GM12878 (cell line): ENCODE measurements around the gene NOC4L. TPM values are rescaled to one million over a fixed set of nuclear protein-coding genes. Genes with fewer than 3 reads are reported as not detected.

ENCODE experiments used
- ATAC-seq: fragments of 200-7000 bp; cut with Tn5 transposase; 3 replicates; pipeline ENCODE4 v1.9.1; 2020; ENCODE audit warnings: mild to moderate bottlenecking, moderate library complexity
- BruUV-seq: library from RNA; stranded (reverse); fragments of 400-500 nt; replicated peaks from 2 replicates; lab custom pipeline; 2021; lab: Mats Ljungman, UMichigan
- CTCF ChIA-PET: fragments of 300-600 bp; sonication (Branson Sonifier 250); formaldehyde crosslinking; extraction: SDS; loops from one replicate; lab custom pipeline; 2021; ENCODE audit warnings: inconsistent platforms; lab: Yijun Ruan, JAX
- POLR2A ChIA-PET: fragments of 350-600 bp; formaldehyde crosslinking; extraction: SDS; loops from one replicate; lab custom pipeline; 2021; ENCODE audit warnings: inconsistent platforms; lab: Charles Lee
- RAD21 ChIA-PET: fragments of 300-600 bp; sonication (Branson Sonifier 250); formaldehyde crosslinking; loops from one replicate; lab custom pipeline; 2023; ENCODE audit warnings: antibody characterized with exemption; ENCODE audit not compliant: unreplicated experiment; lab: Charles Lee
- SMC1A ChIA-PET: fragments of 300-600 bp; sonication (Branson Sonifier 250); formaldehyde crosslinking; loops from one replicate; lab custom pipeline; 2023; ENCODE audit not compliant: unreplicated experiment, uncharacterized antibody; lab: Charles Lee
- DNase-seq: peaks from one replicate; pipeline ENCODE4 v3.0.0-alpha.2; 2011; ENCODE audit warnings: low read depth, low spot score
- FAIRE-seq: peaks from 3 replicates; lab custom pipeline; 2011; peaks lifted over from hg19 to GRCh38; lab: Jason Lieb, UNC
- H2AFZ ChIP-seq: 2 replicates; pipeline ENCODE4 v1.6.0; 2011; ENCODE audit warnings: low read depth, low read length, control low read depth; ENCODE audit not compliant: control insufficient read depth
- H3K27ac ChIP-seq: 2 replicates; pipeline ENCODE4 v1.5.1; 2011; ENCODE audit warnings: control low read depth; ENCODE audit not compliant: control insufficient read depth, insufficient read depth
- H3K27me3 ChIP-seq, 2 experiments: replicated peaks in 1 of 2; 2 replicates each; pipeline versions ENCODE4 v1.6.0 to v1.6.1; 2011; ENCODE audit warnings: low read length in 1 of 2; ENCODE audit not compliant: control insufficient read depth in 2 of 2, insufficient read depth in 2 of 2
- H3K36me3 ChIP-seq, 2 experiments: 2 replicates each; pipeline ENCODE4 v1.5.1; 2011; ENCODE audit warnings: low read length in 1 of 2; ENCODE audit not compliant: control insufficient read depth in 2 of 2, insufficient read depth in 2 of 2
- H3K4me1 ChIP-seq: 2 replicates; pipeline ENCODE4 v1.6.1; 2011; ENCODE audit warnings: mild to moderate bottlenecking, low read length, moderate library complexity, mixed read lengths; ENCODE audit not compliant: control insufficient read depth, insufficient read depth
- H3K4me2 ChIP-seq: 2 replicates; pipeline ENCODE4 v1.6.0; 2011; ENCODE audit warnings: control low read depth; ENCODE audit not compliant: control insufficient read depth, insufficient read depth
- H3K4me3 ChIP-seq: fragments of 200-600 bp; sonication (generic); 2 replicates; pipeline ENCODE4 v1.5.1; 2016
- H3K79me2 ChIP-seq: 2 replicates; pipeline ENCODE4 v1.6.0; 2011; ENCODE audit warnings: low read length; ENCODE audit not compliant: control insufficient read depth, insufficient read depth
- H3K9ac ChIP-seq: 2 replicates; pipeline ENCODE4 v1.8.0; 2011; ENCODE audit warnings: low read length, control low read depth, mixed read lengths; ENCODE audit not compliant: control insufficient read depth, insufficient read depth
- H3K9me3 ChIP-seq: replicated peaks from 3 replicates; pipeline ENCODE4 v1.5.1; 2011; ENCODE audit warnings: mild to moderate bottlenecking, low read length; ENCODE audit not compliant: control insufficient read depth, insufficient read depth
- H4K20me1 ChIP-seq: 2 replicates; pipeline ENCODE4 v1.6.0; 2011; ENCODE audit not compliant: control insufficient read depth, insufficient read depth
- ATF2 ChIP-seq: IDR thresholded peaks from 2 replicates; pipeline ENCODE4 v1.6.1; 2012; ENCODE audit warnings: low read length, inconsistent platforms
- DPF2 ChIP-seq: fragments of 450-650 bp; IDR thresholded peaks from 2 replicates; pipeline ENCODE4 v1.6.1; 2017; ENCODE audit warnings: mild to moderate bottlenecking
- JUNB ChIP-seq: IDR thresholded peaks from 2 replicates; pipeline ENCODE4 v1.6.1; 2016; ENCODE audit warnings: antibody characterized with exemption, mild to moderate bottlenecking
- KAT2A ChIP-seq: conservative IDR thresholded peaks from 2 replicates; pipeline ENCODE4 v1.6.1; 2011; ENCODE audit warnings: low read depth, low read length; ENCODE audit not compliant: control insufficient read depth
- MLLT1 ChIP-seq: fragments of 450-650 bp; IDR thresholded peaks from 2 replicates; pipeline ENCODE4 v1.6.1; 2016; ENCODE audit warnings: mild to moderate bottlenecking
- NFXL1 ChIP-seq: fragments of 450-650 bp; IDR thresholded peaks from 2 replicates; pipeline ENCODE4 v1.6.1; 2017; ENCODE audit warnings: antibody characterized with exemption, mild to moderate bottlenecking, borderline replicate concordance
- POLR2A ChIP-seq: IDR thresholded peaks from 2 replicates; pipeline ENCODE4 v1.6.1; 2011; ENCODE audit warnings: low read depth, mild to moderate bottlenecking, low read length
- STAT1 ChIP-seq: fragments of 450-650 bp; conservative IDR thresholded peaks from 2 replicates; pipeline ENCODE4 v1.6.1; 2014; ENCODE audit warnings: antibody characterized with exemption, mild to moderate bottlenecking
- TAF1 ChIP-seq: IDR thresholded peaks from 2 replicates; pipeline ENCODE4 v1.6.1; 2011; ENCODE audit warnings: mild to moderate bottlenecking, low read depth, low read length, borderline replicate concordance
- TBL1XR1 ChIP-seq: IDR thresholded peaks from 2 replicates; pipeline ENCODE4 v1.6.1; 2012; ENCODE audit warnings: low read depth, low read length, improper control_type of control experiment
- ZNF217 ChIP-seq: fragments of 450-650 bp; IDR thresholded peaks from 2 replicates; pipeline ENCODE4 v1.6.1; 2017; ENCODE audit warnings: antibody characterized with exemption, mild to moderate bottlenecking
- ZNF592 ChIP-seq: fragments of 450-650 bp; IDR thresholded peaks from 2 replicates; pipeline ENCODE4 v1.6.1; 2017; ENCODE audit warnings: mild to moderate bottlenecking, moderate library complexity
- WGBS: methylation state at CpG from one replicate; pipeline ENCODE4 v1.1.6; 2016; ENCODE audit warnings: low lambda C conversion rate; ENCODE audit not compliant: insufficient replicate concordance, insufficient coverage; ENCODE audit errors: missing lambda C conversion rate; 5-methylcytosine and 5-hydroxymethylcytosine counted together
- in situ Hi-C: fragments of 300-500 bp; cut with MboI; formaldehyde crosslinking; loops from 9 replicates; pipeline ENCODE4 v1.14.3; 2018; ENCODE audit warnings: mixed read lengths
- intact Hi-C: fragments of 100-400 bp; cut with micrococcal nuclease; formaldehyde crosslinking; loops from one replicate; pipeline ENCODE4 v1.14.2; 2022; ENCODE audit not compliant: unreplicated experiment
- polyA plus RNA-seq, 11 experiments: library from polyadenylated mRNA; depleted of rRNA in 4 of 11; unstranded in 6 of 11; stranded (reverse) in 5 of 11; fragments of >200 nt; fragmentation: Nextera tagmentation in 4 of 11; fragmentation: Illumina TruSeq in 1 of 11; extraction: Ambion mirVana in 4 of 11; extraction: Trizol in 1 of 11; gene quantifications; 1 replicate in 1 of 11; 2 replicates in 10 of 11; pipeline versions ENCODE4 v1.2.1 to v1.2.3, GENCODE V29; 2011 to 2016; ENCODE audit warnings: inconsistent platforms in 2 of 11, missing spikeins in 2 of 11, low read depth in 1 of 11
- total RNA-seq, 4 experiments: library from RNA; depleted of rRNA in 3 of 4; stranded (reverse); fragments of >200 nt in 3 of 4; fragmentation: Illumina TruSeq in 1 of 4; extraction: Trizol in 1 of 4; gene quantifications; 2 replicates each; pipeline versions ENCODE4 v1.2.1 to v1.2.3, GENCODE V29; 2013 to 2021
- TF ChIP-seq, protein P1 (sequence below): fragments of 150-350 bp; IDR thresholded peaks from 2 replicates; pipeline ENCODE4 v1.6.1; 2016; ENCODE audit warnings: low read depth, low read length

NOC4L gene
- total and polyA plus RNA-seq, 10 of the 15 experiments (the other 5 are each of a cell fraction or from before 2014, with no cell fraction given) = 0.72 to 68.2 (median 15.2) TPM

DNA sequence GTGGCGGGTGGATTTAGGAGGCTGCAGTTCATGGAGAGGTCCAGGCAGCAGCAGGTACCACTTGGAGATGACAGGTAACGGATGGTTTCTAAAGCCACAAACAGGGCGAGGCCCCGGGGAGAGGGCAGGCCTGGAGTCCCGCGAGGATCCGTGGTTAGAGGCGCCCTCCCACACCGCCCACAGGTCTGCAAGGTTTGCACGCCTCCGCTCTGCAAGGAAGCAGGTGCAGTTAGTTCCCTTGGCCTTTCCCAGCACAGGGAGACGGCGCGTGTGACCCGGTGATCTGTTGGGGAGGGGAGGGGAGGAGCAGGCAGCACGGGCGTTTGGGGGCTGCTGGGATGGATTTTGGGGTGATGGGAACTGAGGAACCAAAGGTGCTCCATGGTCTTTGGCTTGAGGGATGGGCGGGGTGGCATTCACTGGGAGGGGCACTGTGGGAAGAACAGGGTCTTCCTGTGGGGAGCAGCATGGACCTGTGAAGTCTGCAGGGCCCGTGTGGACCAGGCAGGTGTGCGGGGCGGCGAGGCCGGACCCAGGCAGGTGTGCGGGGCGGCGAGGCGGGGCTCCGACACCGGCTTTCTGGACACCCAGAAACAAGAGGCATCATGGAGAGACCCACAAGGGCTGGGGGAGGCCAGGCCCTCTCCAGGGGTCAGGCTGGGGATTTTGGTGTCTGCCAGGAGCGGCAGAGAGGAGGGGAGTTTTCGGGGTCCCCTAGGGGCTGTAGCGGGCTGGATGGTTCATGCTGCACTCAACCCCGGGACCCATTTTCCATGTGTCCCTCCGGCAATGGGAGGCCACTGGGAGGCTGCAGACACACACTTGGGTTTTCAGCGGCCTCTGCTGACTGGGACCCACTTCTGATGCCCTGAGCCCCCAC lies 29.1 kb downstream of the NOC4L start:
- in situ Hi-C loops = no loop called here
- POLR2A ChIA-PET = no interaction called here
- no peak for TF ChIP-seq ZNF217
- no peak for TF ChIP-seq POLR2A
- TF ChIP-seq MLLT1 = no peak
- TF ChIP-seq TAF1 = no peak
- no peak for TF ChIP-seq DPF2
- TF ChIP-seq, protein P1, sequence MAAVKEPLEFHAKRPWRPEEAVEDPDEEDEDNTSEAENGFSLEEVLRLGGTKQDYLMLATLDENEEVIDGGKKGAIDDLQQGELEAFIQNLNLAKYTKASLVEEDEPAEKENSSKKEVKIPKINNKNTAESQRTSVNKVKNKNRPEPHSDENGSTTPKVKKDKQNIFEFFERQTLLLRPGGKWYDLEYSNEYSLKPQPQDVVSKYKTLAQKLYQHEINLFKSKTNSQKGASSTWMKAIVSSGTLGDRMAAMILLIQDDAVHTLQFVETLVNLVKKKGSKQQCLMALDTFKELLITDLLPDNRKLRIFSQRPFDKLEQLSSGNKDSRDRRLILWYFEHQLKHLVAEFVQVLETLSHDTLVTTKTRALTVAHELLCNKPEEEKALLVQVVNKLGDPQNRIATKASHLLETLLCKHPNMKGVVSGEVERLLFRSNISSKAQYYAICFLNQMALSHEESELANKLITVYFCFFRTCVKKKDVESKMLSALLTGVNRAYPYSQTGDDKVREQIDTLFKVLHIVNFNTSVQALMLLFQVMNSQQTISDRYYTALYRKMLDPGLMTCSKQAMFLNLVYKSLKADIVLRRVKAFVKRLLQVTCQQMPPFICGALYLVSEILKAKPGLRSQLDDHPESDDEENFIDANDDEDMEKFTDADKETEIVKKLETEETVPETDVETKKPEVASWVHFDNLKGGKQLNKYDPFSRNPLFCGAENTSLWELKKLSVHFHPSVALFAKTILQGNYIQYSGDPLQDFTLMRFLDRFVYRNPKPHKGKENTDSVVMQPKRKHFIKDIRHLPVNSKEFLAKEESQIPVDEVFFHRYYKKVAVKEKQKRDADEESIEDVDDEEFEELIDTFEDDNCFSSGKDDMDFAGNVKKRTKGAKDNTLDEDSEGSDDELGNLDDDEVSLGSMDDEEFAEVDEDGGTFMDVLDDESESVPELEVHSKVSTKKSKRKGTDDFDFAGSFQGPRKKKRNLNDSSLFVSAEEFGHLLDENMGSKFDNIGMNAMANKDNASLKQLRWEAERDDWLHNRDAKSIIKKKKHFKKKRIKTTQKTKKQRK = no peak
- TF ChIP-seq NFXL1 = no peak
- no peak for TF ChIP-seq ZNF592
- no peak for TF ChIP-seq TBL1XR1
- TF ChIP-seq STAT1 = no peak
- TF ChIP-seq JUNB = no peak
- TF ChIP-seq KAT2A = no peak
- TF ChIP-seq ATF2 = no peak

More for the DNA sequence above, 29.1 kb downstream of the NOC4L start:
- ChIA-PET SMC1A (no interaction called here), CTCF (no interaction called here), RAD21 (no interaction called here)
- Histone ChIP-seq H3K4me2 (no peak overlapping the region; the same call in 1 of the 2 replicates), H3K9me3 (no peaks in the 10 kb centered on the region), H2AFZ (no peak overlapping the region), H4K20me1 (no peaks in the 10 kb centered on the region), H3K4me1 (peaks cover 7% of the 10 kb centered on the region), H3K9ac (no peak overlapping the region), H3K27me3 (no peaks in the 10 kb centered on the region), H3K27ac (no peak overlapping the region), H3K79me2 (no peaks in the 10 kb centered on the region), H3K4me3 (no peak overlapping the region), H3K36me3 (no peaks in the 10 kb centered on the region)
- intact Hi-C loops = no loop called here
- 3% methylated on average over 33 of the region's 35 CpGs for WGBS
- ATAC-seq (peak; percentile 18; the same call in 2 of the 3 replicates), DNase-seq (no peak), FAIRE-seq (no peak)
- BruUV-seq = no TSS peak
